SK-N-SH (cell line): ENCODE measurements around the gene POLR1H.

Source experiments
- FOSL2 ChIP-seq: IDR thresholded peaks from 2 replicates; pipeline ENCODE4 v1.4.0; 2012; ENCODE audit warnings: low read depth, mild to moderate bottlenecking, moderate library complexity, borderline replicate concordance
- TCF12 ChIP-seq: IDR thresholded peaks from 2 replicates; pipeline ENCODE4 v1.4.0; 2012
- TF ChIP-seq, protein P1 (sequence below): fragments of 200-600 bp; sonication (generic); IDR thresholded peaks from 2 replicates; pipeline ENCODE4 v1.6.1; 2017; ENCODE audit warnings: antibody characterized with exemption, mild to moderate bottlenecking, moderate library complexity

DNA sequence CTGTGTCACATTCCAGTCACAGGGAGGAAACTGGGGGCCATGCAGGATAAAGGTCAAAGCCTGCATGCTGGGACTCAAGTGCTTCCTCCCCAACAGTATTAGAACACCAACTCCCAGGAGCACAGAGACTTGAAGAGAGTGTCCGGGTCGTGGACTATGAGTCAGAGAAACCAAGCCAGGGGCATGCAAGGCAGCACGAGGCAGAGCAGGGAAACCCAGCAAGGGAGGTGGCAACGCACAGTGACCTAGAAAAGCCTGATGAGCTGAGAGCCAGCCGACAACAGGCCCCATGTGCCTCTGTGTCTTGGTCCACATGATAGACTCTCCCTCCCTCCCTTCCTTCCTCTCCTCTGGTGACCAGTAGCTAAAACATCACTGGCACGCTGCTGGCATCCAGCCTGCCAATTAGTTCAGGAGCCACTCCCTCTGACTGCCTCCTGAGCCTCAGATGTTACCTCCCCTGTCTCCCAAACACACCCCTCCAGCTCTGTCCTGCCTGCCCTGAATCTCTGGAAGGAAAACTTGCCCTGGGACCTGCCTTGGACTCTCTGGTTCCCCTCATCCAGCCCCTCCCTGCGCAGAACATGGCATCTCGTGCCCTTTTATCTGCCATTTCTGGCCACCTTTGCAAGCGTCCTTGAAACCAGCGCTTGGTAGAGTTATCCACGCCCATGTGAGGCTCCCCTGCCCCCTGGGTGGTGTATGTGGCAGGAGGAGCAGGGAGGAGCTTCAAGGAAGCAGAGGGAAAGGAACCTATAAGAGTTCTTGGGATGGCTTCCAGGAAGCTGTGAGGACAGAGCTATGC lies 30.7 kb downstream of the POLR1H start:
- TF ChIP-seq FOSL2 (no peak), TCF12 (no peak)
- TF ChIP-seq, protein P1, sequence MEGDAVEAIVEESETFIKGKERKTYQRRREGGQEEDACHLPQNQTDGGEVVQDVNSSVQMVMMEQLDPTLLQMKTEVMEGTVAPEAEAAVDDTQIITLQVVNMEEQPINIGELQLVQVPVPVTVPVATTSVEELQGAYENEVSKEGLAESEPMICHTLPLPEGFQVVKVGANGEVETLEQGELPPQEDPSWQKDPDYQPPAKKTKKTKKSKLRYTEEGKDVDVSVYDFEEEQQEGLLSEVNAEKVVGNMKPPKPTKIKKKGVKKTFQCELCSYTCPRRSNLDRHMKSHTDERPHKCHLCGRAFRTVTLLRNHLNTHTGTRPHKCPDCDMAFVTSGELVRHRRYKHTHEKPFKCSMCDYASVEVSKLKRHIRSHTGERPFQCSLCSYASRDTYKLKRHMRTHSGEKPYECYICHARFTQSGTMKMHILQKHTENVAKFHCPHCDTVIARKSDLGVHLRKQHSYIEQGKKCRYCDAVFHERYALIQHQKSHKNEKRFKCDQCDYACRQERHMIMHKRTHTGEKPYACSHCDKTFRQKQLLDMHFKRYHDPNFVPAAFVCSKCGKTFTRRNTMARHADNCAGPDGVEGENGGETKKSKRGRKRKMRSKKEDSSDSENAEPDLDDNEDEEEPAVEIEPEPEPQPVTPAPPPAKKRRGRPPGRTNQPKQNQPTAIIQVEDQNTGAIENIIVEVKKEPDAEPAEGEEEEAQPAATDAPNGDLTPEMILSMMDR: no peak
